Fibroblast of skin of back (primary cell): Measurements from ENCODE around the gene LRIT2.
"Not testable (repeated sequence)": the region's sequence is repeated elsewhere in the genome, so short reads cannot be mapped to it uniquely, and the experiment has no call there.

Experiments
- DNase-seq: peaks from one replicate; pipeline ENCODE4 v3.0.0-alpha.2; 2013

The LRIT2 gene

DNA sequence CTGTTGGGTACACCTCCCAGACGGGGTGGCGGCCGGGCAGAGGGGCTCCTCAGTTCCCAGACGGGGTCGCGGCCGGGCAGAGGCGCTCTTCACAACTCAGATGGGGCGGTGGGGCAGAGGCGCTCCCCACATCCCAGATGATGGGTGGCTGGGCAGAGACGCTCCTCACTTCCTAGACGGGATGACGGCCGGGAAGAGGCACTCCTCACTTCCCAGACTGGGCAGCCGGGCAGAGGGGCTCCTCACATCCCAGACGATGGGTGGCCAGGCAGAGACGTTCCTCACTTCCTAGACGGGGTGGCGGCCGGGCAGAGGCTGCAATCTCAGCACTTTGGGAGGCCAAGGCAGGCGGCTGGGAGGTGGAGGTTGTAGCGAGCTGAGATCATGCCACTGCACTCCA, 45.0 kb downstream of the LRIT2 start:
- not testable (repeated sequence) for DNase-seq

DNA sequence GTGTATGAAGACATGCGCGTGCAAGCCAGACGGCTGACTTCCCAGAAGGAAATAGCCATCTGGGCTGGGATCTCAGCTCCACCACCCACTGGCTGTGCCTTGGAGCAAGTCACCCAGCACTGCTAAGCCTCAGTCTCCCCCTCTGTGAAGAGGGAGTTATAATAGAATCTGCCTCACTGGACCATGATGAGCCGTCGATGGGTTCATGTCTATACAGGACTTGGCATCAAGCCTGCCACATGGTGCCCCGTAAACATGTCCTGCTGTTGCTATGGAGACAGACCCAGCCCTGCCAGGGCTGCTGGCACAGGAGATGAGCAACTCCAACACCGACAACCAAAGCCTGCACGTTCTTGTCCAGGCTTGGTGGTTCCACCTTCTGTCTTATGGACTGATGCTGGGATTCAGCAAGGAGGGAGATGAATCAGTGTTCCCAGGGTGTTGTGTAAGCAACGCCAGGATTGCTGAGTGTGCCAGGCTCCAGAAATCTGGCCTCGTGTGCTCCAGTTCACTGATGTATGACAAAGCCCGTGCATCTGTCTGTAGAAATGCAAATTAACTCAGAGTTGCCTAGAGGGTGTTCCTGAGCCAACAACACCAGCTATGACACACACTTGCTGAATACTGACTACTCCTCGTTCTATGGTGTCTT, 46.2 kb downstream of the LRIT2 start:
- DNase-seq: no peak

DNA sequence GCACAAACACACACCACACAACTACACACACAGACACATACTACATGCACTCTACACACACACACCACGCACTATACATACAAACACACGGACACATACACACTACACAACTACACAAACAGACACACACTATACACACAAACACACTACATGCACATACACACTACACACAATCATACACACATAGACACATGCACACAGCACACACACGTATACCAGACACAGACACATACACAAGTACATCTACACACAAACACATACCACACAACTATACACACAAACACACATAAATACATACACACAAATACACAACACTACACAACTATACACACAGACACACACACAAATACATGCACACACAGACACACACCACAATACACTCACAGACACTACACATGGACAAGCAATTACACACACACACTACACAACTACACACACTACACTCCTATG, 47.2 kb downstream of the LRIT2 start:
- DNase-seq: no peak

DNA sequence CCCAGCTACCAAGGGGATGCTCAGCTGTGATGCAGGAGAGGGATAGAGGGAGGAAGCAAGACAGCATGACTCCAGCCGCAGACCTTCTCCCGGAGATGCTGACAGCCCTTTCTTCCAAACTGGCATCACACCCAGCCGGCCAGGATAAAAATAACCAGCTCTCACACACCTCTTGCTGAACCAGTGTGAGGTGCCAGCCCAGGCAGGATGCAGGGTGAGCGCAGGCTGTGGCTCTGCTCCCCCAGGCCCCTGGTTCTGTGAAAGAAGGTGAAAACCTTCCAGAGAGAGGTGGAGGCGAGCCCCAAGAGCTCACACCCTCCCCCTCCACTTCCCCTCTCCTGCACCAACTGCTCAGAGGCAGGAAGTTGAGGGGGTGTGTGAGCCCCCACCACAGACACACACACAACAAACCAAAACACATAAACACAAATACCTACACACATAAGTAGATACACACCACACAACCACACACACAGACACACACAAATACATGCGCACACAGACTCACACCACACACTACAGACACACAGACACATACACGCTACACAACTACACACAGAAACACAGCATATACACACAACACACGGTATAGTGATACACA, 47.7 kb downstream of the LRIT2 start:
- DNase-seq: no peak

DNA sequence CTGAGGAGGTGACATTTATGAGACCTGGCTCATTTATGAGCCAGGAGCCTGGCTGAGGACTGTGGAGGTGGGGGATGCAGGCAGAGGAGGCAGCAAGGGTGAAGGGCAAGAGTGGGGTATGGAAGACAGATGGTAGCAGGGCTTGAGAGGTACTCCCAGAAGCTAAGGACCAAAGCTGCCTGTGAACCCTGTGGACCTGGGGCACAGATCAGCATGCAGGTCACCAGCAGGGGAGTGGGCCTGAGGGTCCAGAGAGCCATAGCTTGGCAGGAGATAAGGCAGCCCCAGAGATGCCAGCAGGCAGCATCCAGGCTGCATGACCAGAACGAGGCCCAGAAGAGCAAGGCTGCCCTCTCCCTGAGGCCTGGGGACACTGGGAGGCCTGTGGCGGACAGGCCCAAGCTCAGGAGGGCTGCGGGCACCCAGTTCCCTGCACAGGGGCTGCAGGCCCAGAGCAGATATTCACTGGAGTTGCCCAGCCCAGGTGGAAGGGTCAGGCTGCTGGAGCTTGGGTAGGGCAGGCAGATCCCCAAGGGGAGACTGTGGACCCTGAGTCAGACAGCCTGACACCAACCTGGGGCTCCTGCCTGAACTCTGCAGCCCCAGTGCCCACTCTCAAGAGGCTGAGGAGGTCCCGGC, 48.4 kb downstream of the LRIT2 start:
- no peak for DNase-seq

DNA sequence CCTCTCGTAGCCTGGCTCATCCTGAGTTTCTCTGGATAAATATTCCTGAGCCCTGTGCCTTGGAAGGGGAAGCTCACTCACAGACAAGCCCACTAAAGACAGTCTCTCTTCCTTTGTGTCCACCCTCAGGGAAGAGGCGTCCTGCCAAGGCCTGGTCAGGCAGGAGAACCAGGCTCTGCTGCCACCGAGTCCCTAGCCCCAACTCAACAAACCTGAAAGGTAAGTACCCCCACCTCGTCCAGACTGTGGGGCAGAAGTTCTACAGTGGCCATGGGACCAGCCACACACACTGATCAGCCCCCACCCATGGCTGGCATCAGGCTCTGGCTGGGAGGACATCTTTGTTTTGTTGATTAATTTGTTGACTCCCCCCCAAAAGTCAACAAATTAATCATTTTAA, 49.0 kb downstream of the LRIT2 start:
- DNase-seq: no peak

DNA sequence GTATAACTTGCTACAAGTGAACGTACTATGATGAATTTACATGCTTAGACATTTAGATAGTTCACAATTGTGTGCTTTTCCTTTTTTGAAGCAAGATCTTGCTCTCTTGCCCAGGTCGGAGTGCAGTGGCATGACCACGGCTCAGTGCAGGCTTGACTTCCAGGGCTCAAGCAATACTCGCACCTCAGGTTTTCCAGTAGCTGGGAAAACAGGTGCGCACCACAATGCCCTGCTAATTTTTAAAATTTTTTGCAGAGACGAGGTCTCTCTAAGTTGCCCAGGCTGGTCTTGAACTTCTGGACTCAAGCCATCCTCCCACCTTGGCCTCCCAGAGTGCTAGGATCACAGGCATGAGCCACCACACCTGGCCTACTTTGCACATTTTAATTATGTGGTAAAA, 49.9 kb downstream of the LRIT2 start:
- DNase-seq: no peak

DNA sequence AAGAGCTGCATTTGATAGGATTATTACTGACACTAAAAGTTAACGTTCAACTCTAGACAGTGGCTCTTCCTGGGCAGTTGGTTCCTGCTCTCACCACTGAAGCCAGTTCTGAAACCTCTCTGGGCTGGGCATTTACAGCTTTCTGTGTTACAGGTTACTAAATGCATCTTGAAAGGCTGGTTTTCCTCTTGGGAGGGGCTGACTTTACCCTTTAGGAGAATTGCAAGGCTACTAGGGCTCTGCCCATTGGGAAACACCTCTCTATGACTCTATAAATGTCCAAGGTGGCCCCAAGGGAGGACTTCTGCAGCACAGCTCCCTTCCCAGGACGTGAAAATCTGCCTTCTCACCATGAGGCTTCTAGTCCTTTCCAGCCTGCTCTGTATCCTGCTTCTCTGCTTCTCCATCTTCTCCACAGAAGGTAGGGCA, 51.8 kb downstream of the LRIT2 start, which contains the start of gene GPR15LG:
Gene GPR15LG, plus strand, starts transcription at position 301 of the 429 bp plus-strand sequence. Its CDS starts 51 bp downstream, at position 352.
- DNase-seq: no peak

DNA sequence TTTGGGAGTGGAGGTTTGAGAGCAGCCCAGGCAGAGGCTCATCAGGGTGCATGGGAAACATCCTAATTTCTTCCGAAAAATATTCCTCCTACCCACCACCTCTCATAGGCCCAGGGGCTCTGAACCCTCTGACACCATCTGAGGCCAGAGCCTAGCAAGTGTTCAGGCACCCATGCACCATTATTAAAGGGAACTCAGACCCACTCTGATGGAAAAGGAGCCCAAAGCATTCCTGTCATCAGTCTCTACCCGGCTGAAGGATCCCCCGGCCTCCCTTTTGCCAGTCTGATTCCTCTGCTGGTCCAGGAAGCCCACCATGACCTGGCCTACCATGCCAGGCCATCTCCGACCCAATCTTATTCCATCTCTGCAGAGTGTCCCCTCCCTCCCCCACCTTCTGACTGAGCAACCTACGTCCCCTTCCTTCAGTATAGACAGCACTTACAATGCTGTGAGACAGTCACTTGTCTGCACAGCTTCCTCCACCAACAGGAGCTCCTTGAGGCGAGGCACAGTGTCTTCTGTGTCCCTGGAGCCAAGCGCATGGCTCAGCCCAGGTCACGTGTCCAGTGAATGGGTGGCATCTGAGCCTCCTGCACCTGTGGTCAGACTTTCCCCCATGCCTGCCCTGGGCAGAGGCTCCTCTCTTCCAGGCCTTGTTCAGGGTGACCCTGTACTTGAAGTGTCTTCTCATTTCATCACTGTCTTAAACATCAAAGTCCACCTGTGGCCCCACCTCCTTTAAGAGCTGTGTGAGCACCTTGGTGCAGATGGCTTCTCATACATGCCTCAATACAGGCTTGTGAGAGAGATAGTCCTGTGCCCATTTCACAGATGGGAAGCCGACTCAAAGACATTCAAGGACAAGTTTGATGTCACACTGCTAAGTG, 52.6 kb downstream of the LRIT2 start:
- DNase-seq: no peak

DNA sequence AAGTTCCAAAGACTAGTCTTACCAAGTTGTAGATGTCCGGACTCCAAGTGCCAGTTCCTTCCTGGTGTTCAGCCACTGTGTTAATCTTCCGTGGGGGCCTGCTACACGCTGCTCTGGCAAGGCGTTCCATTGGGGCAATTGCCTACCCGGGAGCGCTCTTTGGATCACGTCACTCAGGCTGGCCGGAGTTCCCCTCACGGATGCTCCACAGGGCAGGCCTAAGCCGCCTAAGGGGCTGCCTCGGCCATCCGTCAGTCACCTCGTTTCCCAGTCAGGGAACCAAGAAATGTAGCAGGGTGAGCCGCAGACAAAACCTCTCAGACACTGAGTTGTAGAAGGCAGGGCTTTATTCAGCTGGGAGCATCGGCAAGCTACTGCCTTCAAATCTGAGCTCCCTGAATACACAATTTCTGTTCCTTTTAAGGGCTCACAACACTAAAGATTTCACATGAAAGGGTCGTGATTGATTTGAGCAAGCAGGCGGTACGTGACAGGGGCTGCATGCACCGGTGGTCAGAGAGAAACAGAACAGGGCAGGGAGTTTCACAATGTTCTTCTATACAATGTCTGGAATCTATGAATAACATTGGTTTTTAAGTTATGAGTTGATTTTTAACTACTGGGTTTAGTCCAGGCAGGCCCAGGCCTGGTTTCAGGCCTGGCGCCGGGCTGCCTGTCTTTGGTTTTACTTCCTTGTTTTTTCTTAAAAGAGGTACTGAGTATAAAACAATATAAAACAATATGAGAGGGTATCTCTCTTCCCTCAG, 53.5 kb downstream of the LRIT2 start:
- DNase-seq: not testable (repeated sequence)

DNA sequence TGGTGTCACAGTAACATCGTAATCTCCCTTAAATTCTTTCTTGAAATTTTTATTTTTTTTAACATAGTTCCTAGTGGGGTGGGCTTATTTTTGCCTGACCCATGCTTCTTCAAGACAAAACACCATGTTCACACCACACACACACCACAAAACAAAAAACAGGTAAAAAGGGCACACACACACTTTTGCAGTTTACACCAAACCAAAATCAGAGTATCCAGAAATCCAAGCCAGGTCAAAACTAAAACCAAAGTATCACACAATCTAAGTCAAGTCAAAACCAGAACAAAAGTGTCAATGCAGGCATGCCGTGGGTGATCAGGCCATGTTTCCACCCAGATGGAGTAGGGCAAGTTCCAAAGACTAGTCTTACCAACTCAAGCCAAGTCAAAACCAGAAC, 54.1 kb downstream of the LRIT2 start:
- DNase-seq: not testable (repeated sequence)
